HUDEP-2 (cell line): ENCODE data around the gene SLC7A5.
"Not testable (repeated sequence)": the region's sequence is repeated elsewhere in the genome, so short reads cannot be mapped to it uniquely, and the experiment has no call there.

Source experiments
- DNase-seq, 76 experiments: peaks; one replicate each; lab custom pipeline; 2025; ENCODE audit not compliant: unreplicated experiment in 76 of 76; lab: John Stamatoyannopoulos, UW

Gene SLC7A5

GRCh38 chr16:87802670-87803069 is 66.6 kb downstream of the SLC7A5 start:
- no peak for DNase-seq

DNA sequence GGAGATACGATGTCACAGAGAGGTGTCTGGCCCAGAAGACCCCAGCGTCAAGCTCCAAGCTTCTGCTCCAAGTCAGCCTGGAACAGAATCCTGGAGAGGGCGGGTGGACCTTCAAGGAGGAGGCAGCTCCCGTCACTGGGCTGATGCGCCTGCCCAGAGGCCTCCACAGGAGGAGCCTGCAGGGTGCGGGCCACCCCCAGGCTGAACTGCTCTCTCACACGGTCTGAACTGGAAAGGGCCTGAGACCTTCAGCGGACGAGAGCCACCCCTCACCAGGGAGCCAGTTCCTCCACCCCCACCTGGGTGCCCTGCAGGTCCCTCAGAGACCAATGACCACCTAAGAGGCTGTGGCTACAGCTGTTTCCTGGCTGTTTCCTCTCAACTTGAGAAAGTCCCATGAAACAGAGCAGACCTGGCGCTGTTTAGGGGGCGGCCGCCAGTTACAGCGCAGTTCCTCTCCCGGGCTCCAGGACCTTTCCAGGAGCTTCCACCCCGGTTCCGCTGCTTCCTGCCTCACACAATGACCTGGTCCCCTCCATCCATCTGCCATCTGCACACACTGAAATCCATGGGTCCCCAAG is 67.5 kb downstream of the SLC7A5 start:
- no peak for DNase-seq

GRCh38 chr16:87800497-87800896 is 68.8 kb downstream of the SLC7A5 start:
- no peak for DNase-seq

- no peak for DNase-seq
These were observed 74.0 kb downstream of the SLC7A5 start for GRCh38 chr16:87795336-87795735.

DNA sequence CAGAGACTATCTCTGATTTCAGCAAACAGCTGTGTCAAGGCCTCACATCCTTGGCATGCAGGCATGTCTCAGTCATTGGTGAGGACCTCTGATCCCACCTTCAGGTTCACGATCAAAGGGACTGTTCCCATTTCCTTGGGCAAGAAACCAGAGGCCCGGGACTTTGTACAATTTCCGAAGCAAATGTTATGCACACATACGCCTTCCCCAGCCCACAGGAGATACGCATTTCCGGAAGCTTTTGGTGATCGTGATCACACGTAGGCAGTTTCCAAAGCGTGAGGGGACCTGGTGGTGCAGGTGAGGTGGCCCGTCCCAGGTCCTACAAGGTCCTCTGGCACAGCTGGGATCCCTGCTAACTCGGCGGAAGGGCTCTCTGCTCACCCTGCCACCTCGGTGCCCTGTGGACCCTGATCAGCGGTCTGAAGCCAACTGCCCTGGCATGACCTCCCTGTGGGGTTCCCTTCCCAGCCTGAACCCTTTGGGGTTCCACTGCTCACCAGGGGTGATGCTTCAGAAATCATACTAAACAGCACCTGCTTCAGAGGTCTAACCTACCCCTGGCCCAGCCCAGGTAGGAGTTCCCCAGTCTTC is 74.7 kb downstream of the SLC7A5 start:
- DNase-seq: no peak

GRCh38 chr16:87792205-87792565 is 77.1 kb downstream of the SLC7A5 start:
- no peak for DNase-seq

GRCh38 chr16:87791295-87792204 is 77.8 kb downstream of the SLC7A5 start:
- DNase-seq: no peak

DNA sequence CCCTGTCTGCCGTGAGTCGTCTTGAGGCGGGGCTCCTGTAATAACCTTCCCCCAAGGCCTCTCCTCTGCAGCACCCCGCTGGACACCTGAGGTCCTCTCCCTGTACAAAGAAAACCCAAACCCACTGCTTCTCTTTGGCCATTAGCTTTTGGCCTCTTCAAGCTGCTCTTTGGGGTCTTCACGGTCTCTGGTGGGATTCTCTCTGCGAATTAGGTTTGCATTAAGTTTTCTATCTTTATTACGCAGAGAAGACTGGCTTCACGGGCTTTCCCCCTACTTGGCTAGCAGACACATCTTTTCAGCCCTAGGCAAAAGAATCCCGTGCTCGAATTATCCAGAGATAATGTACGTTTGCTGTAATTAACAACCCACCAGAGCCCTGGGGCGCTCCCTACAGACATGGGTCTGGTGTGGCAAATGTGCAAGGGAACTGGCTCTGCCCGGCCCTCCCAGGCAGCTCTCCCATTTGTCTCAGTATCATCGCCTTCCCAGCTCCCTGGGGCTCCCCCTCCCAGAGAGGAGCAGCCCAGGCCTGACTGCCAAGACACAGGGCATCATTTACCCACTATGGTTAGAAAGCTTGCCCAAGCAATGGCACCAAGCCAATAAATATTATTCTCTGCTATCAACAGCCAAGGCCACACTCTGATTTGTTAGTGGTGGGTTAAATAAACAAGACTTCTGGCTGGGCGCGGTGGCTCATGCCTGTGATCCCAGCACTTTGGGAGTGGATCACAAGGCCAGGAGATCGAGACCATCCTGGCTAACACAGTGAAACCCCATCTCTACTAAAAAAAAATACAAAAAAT is 78.8 kb downstream of the SLC7A5 start:
- no peak for DNase-seq

GRCh38 chr16:87789437-87790291 is 79.6 kb downstream of the SLC7A5 start:
- no peak for DNase-seq

DNA sequence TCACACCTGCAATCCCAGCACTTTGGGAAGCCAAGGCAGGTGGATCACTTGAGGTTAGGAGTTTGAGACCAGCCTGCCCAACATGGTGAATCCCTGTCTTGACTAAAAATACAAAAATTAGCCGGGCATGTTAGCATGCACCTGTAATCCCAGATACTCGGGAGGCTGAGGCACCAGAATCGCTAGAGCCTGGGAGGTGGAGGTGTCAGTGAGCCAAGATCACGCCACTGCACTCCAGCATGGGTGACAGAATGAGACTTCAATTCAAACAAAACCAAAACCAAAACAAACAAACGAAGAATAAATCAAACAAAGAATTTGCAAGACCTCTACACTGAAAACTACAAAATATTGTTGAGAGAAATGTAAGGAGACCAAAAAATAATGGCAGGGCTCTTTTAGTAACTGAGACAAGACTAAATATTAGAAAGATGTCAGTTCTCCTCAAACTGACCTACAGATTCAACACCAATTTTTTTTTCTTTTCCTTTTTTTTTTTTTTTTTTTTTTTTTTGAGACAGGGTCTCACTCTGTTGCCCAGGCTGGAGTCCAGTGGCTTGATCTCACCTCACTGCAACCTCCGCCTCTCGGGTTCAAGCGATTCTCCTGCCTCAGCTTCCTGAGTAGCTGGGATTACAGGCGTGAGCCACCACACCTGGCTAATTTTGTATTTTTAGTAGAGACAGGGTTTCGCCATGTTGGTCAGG is 80.4 kb downstream of the SLC7A5 start:
- DNase-seq: not testable (repeated sequence)

GRCh38 chr16:87787451-87788091 is 81.7 kb downstream of the SLC7A5 start:
- not testable (repeated sequence) for DNase-seq

DNA sequence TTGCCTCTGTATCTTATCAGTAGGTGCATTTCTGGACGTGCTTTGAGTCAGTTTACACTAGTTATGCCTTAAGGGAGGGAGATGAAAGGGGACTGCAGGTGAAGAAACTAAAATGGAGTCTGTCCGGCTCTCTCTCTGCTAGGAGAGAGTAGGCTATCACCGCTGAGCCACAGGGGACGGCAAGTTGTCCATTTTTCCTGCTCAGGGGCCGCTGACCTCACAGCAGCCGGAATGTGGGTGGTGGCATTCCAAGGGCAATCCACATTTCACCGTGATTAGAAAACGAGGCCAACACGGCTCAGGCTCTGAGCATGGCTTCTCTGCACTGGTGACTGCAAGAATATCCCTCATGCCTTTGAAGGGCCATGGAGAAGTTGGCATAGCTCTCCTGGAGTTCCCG is 84.5 kb downstream of the SLC7A5 start:
- no peak for DNase-seq

GRCh38 chr16:87782033-87782432 is 87.3 kb downstream of the SLC7A5 start:
- DNase-seq: no peak

- DNase-seq: peak in 13 of 76 experiments; percentile 2 to 20 (median 13)
These were observed 88.8 kb downstream of the SLC7A5 start for GRCh38 chr16:87780385-87780989.
